GM19438 (cell line): ENCODE measurements around the gene ROS1.
"Not testable (repeated sequence)": the region's sequence is repeated elsewhere in the genome, so short reads cannot be mapped to it uniquely, and the experiment has no call there.

ENCODE experiments used
- ATAC-seq: cut with Tn5 transposase; IDR thresholded peaks from one replicate; pipeline ENCODE4 v1.9.1; 2021; ENCODE audit warnings: low read depth; ENCODE audit not compliant: unreplicated experiment

Gene ROS1

DNA sequence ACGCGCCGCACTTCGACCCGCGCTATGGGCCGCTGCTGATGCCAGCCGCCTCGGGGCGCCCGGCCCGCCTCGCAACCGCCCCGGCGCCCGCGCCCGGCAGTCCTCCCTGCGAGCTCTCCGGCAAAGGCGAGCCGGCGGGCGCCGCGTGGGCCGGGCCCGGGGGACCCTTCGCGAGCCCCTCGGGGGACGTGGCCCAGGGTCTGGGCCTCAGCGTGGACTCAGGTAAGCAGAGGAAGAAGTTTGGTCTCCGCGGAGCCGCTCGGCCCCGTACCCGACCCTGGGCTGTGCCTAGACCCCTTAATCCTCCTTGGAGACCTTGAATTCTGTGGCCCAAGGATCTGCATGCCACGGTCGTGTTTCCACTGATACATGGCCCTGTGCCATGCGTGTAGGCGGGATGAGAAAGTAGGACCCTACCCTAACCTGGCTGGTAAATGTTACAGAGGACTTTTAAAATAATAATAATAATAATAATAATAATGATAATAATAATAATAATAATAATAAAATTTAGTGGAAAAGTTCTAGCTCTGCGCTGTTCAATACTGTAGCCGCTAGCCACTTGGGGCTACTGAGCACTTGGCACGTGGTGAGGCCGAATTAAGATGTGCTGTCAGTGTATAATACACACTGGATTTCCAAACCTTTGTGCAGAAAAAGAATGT, 154.8 kb downstream of the ROS1 start:
- ATAC-seq = no peak

DNA sequence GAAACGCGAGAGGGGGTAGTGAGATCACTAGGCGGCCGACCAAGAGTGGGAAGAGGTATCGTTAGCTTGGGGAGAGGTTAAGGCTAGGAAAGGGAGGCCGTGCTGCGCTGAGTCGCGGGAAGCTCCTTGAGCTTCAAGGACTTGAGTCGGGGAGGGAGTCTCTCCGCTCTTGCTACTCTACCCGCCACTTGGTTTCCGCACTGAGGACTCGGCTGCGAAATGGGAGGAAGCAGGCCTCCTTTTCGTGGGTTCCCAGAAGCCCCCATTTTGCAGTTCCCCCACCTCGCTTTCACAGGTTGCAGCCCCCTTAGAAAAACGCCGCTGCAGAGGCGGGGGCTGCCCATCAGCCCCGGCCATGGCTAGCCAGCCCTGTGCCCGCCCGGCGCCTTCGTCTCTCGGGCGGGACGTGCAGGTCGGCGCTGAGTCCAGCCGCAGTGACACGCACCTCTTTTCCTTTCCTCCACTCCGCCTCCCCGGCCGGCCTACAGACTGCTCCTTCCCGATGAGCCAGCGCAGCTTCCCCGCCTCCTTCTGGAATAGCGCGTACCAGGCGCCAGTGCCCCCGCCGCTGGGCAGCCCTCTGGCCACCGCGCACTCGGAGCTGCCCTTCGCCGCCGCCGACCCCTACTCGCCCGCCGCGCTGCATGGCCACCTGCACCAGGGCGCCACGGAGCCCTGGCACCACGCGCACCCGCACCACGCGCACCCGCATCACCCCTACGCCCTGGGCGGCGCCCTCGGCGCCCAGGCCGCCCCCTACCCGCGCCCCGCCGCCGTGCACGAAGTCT, 155.5 kb downstream of the ROS1 start:
- no peak for ATAC-seq

DNA sequence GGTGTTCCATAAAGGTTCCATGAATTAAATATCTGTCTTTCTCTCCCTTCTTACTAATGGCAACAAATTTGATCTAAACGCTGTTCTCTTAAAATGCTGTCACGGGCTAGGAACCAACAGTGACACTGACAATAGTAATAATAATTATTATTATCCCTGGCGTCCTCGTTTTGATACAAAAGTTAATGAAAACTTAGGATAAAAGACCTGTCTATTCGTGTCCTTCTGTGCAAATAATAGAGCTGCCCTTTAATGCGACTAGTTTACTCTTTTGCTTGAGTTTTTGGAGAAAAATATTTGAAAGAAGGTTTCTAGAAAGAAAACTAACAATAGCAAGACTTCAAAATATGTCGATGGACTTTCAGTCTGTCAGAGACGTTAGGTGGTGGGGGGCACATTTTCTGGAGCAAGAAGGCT, 156.1 kb downstream of the ROS1 start:
- ATAC-seq = no peak

DNA sequence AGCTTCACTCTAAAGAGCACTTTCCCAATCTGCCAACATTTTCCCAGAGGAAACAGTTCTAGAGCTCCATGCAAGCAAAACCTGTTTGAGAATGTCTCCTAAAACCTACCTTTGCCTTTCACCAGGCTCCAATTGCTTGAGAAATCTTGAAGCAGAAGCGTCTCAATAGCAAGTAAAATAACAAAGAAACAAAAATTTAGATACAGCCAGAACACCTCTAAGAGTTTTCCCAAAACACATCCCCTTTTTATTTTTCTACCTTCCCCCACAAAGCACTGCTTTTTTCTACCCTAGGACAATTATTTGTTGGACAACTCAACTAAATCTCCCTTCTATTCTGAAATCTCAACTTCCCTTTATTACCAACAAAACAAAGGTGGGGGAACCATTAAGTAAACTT, 156.8 kb downstream of the ROS1 start:
- ATAC-seq = no peak

DNA sequence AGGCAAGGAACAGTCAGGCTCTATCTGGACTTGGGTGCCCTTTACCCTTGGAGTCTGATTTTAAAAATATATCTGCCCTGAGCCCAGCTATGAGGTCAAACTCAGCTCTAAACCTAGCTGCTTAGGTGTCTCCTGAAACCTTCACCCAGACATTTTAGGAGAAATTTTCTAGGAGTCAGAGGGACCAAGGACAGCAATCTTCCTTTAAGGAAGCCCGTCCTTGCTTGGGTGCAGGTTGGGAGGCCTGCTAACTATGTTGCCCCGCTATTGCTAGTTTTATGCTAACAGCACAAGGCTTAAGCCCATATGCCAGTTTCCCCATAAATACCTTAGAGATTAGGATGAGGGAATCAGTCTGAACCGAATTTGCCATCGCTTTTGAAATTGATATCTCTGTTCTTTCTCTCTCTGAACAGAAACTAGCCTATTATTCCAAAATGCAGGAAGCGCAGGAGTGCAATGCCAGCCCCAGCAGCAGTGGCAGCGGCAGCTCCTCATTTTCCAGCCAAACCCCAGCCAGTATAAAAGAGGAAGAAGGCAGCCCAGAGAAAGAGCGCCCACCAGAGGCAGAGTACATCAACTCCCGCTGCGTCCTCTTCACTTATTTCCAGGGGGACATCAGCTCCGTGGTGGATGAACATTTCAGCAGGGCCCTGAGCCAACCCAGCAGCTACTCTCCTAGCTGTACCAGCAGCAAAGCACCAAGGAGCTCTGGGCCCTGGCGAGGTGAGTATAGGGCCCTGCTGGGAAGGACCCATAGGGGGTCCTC, 157.8 kb downstream of the ROS1 start:
- ATAC-seq = no peak

DNA sequence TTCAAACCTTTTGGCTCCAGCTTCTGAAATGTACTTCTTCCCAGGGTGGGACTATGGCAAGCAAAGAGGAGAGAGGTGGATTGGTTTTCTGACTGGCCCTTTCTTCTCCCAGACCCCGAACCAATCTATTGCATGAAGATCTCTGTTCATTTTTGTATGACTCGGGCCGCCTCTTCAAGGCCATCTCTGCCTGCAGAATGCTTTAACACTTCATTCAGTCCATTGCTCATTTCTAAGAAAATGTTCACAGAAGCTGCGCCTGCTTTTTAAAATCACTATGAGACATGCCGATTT, 158.7 kb downstream of the ROS1 start:
- no peak for ATAC-seq

DNA sequence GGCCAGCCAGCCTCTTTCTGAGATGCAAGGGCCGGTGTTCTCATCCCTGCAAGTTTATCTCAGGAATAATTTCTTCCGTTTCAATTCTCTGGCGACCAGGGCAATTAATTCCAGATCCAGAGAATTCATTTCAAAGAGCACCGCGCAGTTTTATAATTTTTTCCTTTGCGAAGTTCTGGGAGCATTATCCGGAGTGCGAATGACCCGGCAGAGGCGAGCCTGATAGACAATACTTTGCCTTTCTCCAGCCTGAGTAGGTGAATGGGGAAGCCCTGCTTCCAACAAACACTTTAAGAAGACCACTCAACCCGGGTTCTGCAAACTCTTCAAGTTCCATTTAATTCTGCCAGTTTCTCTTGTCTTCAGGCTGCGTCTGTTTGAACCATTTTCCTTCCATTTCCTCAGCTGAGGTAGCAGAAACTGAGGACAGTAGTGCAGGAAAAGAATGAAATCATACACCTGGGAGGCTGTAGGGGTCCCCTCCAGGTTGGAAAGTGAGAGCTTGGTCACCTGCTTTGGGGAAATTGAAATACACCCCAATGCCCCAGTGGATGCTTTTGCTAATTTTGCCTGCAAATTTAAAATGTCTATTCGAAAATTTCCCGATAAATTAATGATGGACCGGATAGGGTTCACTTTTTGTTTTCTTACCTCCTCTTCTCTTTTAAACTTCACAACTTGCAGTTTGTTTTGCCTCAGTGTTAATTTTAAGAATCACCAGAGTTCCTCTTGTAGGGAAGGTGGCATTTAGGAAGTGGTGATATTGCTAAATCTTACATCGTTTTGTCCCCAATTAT, 159.3 kb downstream of the ROS1 start:
- ATAC-seq = no peak

DNA sequence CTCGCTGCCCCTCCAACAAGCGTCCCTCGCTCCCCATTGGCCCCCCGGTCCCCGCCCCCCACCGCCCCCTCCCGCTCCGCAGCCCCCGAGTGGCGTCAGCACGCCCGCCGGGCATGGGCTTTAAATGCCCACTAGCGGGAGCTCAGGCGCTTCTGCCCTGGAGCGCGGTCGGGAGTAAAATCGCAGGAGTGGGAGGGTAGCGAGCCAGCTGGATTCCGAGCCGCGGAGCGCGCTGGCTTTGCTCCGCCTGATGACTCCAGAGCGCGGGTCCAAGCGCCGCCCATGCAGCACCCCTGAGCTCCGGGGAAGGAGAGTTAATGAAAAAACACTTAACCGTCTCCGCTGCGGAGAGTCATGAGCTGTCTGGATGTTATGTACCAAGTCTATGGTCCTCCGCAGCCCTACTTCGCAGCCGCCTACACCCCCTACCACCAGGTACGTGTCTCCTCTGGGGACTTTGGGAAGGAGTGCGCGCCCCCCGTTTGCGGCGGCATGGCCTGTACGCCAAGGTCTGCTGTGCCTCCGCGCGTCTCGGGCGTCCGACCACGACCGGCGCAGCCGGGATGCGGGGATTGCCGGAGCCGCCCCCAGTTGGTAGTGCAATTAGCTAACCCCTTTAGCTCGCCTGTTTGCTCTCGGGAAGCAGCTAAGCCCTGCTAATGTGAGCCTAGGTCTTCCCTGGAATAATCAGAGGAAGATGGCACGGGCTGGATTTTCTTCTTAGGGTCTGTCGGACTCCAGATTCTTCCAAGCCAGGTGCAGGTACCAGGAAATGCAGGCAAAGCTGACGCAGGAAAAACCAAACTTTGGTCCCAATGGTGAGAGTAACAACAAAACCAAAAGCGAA, 160.1 kb downstream of the ROS1 start, which contains the start of gene VGLL2:
Gene VGLL2, plus strand, starts transcription at position 149 of the 847 bp plus-strand sequence. Its CDS starts 206 bp downstream, at position 355.
- ATAC-seq = no peak

DNA sequence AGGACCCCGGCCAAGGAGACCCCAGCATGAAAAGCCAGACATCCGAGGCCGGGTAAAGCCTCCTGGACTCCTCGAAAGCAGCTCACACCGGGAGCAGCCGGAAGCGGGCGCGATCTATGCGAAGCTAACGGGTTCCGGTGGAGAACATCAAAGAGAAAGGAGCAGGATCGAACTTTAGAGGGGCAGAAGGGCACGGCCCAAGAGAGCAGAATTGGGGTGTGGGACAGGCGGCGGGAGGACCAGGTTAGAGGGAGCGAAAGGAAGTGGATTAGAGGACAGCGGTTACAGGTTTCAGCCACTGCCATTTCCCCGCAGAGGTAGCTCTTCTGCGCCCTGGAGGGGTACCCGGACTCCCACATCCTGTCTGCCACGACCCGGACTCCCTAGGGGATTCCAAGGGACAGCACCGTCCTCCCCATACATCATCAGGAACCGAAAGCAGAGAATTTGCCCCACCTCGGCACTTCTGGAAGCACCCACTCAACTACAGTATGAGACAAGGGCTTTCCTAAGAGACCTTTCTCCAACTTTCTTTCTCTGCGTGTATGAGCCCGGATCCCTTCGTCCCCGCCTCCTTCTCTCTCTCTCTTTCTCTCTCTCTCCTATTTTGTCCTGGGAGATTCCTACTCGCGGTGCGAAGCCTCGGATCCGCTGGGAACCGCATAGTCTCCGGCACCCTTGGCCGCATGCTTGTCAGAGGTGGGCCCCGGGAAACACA, 160.9 kb downstream of the ROS1 start:
- peak; percentile 75 for ATAC-seq

DNA sequence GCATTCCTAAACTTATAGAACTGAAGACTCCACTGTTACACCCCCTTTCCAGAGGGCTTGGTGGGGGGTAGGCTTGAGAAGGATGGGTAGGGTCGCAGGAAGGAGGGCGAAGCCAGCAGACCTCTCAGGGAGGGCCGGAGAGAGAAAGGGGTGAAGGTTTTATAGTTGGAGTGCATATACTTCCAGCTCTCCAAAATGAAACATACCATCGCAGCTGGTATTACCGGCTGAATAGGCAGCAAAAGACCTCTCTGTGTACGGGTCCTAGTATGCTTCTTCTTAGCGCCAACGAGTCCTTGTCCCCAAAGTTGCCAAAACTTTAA, 161.4 kb downstream of the ROS1 start:
- no peak for ATAC-seq

DNA sequence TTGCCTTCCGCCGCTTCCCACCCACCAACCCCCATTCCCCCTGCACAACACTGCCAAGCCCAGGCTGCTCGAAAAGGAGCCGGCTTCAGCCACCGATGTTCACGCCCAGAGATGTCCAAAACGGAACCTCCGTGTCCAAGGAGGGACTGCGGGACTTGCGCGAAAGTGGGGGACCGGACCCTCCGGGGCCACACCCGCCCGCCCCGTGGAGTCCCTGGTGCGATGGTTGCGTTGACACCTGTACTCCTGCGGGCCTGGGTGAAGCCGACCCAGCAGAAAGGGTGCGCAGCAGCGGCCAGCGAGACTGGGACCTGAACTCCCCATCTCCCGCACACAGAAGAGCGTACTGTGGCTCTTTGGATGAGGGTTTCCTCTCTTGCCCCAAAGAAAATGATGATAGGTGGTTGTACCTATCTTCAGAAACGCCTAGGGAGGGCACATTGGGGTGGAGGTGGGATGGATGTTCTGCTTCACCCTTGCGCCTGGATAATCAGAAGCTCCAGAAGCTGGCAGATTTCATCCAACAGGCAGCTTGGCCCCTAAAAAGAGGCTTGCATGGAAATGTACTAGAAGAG, 162.3 kb downstream of the ROS1 start:
- no peak for ATAC-seq

DNA sequence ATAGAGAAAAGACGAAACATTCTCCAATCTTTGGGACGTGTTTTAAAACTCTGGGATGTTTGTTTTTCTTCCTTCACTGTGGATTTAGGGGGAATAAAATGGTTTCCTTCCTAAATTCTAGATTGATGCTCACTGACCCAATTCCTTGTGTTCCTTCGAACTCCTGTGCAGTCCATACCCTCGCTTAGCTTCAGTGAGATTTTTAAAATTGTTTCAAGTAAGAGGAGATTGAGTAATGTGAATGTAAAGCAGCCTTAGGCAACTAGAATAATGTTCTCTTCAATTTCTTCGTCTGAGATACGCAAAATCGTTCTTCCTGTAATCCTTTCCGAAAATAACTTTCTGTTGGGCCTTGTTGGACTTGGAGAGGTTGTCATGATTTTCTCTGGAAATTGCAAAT, 162.9 kb downstream of the ROS1 start:
- ATAC-seq = no peak

DNA sequence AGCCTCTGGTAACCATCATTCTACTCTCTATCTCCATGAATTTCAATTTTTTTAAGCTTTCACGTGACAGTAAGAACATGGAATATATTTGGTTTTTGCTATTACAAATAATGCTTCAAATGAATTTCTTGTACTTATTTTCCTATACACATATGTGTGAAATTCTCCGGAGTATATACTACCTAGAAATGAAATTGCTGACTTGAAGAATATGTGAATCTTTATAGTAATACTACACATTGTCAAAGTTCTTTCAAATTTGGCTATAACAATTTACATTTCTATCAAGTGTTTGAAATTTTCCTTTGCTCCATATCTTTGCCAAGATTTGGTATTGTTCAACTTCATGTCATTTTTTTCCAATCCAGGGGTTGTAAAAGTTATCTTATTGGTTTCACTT, 172.0 kb downstream of the ROS1 start:
- ATAC-seq = no peak

DNA sequence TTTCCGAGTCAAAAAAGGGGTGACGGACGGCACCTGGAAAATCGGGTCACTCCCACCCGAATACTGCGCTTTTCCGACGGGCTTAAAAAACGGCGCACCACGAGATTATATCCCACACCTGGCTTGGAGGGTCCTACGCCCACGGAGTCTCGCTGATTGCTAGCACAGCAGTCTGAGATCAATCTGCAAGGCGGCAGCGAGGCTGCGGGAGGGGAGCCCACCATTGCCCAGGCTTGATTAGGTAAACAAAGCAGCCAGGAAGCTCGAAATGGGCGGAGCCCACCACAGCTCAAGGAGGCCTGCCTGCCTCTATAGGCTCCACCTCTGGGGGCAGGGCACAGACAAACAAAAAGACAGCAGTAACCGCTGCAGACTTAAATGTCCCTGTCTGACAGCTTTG, 180.8 kb downstream of the ROS1 start:
- not testable (repeated sequence) for ATAC-seq

DNA sequence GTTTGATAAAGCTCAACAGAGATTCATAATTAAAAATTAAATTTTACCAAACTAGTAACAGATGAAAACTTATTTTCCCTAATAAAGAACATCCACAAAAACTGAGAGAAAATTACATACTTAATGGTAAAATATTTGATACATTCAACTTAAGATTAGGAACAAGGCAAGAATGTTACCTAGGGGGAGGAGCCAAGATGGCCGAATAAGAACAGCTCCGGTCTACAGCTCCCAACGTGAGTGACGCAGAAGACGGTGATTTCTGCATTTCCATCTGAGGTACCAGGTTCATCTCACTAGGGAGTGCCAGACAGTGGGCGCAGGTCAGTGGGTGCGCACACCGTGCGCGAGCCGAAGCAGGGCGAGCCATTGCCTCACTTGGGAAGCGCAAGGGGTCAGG, 181.2 kb downstream of the ROS1 start:
- ATAC-seq = not testable (repeated sequence)
